RWPE2 (cell line): ENCODE data around the gene OPA1.
"Not testable (repeated sequence)": the region's sequence is repeated elsewhere in the genome, so short reads cannot be mapped to it uniquely, and the experiment has no call there.

Source experiments
- ATAC-seq: fragments of 200-7000 bp; cut with Tn5 transposase; 3 replicates; pipeline ENCODE4 v1.9.1; 2021; ENCODE audit warnings: low read depth
- DNase-seq: peaks from one replicate; pipeline ENCODE4 v3.0.0-alpha.2; 2020; ENCODE audit warnings: low spot score
- H3K27ac ChIP-seq: fragments of 450-650 bp; 2 replicates; pipeline ENCODE4 v1.5.1; 2017; ENCODE audit warnings: mild to moderate bottlenecking; ENCODE audit not compliant: poor library complexity, severe bottlenecking
- H3K27me3 ChIP-seq: fragments of 250-450 bp; sonication (Bioruptor Pico); 2 replicates; pipeline ENCODE4 v1.5.1; 2021; ENCODE audit warnings: mild to moderate bottlenecking, moderate library complexity; ENCODE audit not compliant: insufficient read depth, poor library complexity, severe bottlenecking
- H3K36me3 ChIP-seq: fragments of 250-450 bp; sonication (Bioruptor Pico); 2 replicates; pipeline ENCODE4 v1.5.1; 2020; ENCODE audit warnings: low read depth, mild to moderate bottlenecking, moderate library complexity
- H3K4me1 ChIP-seq: fragments of 250-450 bp; sonication (Bioruptor Pico); 2 replicates; pipeline ENCODE4 v1.5.1; 2021; ENCODE audit warnings: mild to moderate bottlenecking, moderate library complexity; ENCODE audit not compliant: insufficient read depth, poor library complexity, severe bottlenecking
- H3K4me3 ChIP-seq: fragments of 250-450 bp; sonication (Bioruptor Pico); 2 replicates; pipeline ENCODE4 v1.5.1; 2021; ENCODE audit warnings: mild to moderate bottlenecking, moderate library complexity; ENCODE audit not compliant: severe bottlenecking
- H3K9me3 ChIP-seq: fragments of 250-450 bp; sonication (Bioruptor Pico); 2 replicates; pipeline ENCODE4 v1.5.1; 2021; ENCODE audit warnings: mild to moderate bottlenecking, moderate library complexity; ENCODE audit not compliant: severe bottlenecking
- TF ChIP-seq, protein P1 (sequence below): fragments of 450-650 bp; IDR thresholded peaks from one replicate; pipeline ENCODE4 v1.5.1; 2017; ENCODE audit warnings: mild to moderate bottlenecking, moderate library complexity; ENCODE audit not compliant: poor library complexity, severe bottlenecking

The OPA1 gene

DNA sequence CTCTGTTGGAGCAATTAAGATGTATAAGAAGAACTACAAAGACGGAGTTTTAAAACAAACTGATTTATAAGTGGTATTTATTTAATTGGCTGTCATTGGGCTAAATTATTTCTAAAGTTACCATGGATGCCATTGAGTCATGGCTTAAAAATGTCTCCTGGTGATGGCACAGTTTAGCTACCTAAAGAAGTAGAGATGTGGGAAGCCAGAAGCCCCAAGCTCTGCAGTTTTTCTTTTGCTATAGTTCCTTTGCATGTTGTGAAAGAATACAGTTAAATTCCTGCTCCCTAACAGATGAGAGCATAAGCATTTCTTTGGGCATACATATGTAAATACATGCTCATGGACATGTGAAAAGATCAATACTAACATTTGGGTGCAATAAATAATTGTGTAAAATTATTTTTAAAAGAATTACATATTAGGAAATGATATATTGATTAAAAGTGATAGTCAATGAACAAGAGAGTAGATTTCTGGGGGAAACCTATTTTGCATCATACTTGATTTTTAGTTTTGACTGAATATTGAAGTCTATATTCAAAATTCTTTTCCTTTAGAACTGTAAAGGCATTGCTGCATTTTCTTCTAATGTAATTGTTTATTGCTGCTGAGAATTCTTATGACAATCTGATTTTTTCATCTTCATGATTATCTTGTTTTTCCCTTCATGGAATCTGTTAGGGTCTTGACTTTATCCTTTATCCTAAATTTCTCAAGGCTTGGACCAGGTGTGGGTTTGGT lies 2.1 kb downstream of the OPA1 start:
- no peaks in the 10 kb centered on the region for H3K27me3 ChIP-seq
- no peak overlapping the region for H3K4me3 ChIP-seq
- TF ChIP-seq, protein P1, sequence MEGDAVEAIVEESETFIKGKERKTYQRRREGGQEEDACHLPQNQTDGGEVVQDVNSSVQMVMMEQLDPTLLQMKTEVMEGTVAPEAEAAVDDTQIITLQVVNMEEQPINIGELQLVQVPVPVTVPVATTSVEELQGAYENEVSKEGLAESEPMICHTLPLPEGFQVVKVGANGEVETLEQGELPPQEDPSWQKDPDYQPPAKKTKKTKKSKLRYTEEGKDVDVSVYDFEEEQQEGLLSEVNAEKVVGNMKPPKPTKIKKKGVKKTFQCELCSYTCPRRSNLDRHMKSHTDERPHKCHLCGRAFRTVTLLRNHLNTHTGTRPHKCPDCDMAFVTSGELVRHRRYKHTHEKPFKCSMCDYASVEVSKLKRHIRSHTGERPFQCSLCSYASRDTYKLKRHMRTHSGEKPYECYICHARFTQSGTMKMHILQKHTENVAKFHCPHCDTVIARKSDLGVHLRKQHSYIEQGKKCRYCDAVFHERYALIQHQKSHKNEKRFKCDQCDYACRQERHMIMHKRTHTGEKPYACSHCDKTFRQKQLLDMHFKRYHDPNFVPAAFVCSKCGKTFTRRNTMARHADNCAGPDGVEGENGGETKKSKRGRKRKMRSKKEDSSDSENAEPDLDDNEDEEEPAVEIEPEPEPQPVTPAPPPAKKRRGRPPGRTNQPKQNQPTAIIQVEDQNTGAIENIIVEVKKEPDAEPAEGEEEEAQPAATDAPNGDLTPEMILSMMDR = no peak
- H3K36me3 ChIP-seq = peaks cover 23% of the 10 kb centered on the region
- H3K27ac ChIP-seq = no peak overlapping the region
- DNase-seq (no peak), ATAC-seq (no peak)
- H3K9me3 ChIP-seq = no peaks in the 10 kb centered on the region
- peaks cover 15% of the 10 kb centered on the region for H3K4me1 ChIP-seq

DNA sequence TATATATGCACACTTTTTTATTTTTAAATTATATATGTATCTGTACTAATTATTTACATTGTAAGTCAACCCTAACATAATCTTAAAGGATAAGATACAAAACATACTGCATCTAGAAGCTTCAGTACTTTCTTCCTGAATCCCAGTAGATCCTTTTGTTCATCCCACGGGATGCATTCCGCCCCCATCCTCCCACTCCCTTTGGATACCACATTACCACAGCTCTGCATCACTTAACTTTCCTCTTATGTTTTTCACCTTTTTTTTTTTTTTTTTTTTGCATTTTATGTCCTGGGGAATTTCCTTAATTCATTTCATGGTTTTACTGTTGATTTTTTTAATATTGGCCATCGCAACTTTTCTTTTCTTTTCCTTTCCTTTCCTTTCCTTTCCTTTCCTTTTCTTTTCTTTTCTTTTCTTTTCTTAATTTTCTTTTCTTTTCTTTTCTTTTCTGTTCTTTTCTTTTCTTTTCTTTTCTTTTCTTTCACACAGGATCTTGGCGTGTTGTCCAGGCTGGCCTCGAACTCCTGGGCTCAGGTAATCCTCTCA lies 3.0 kb downstream of the OPA1 start:
- Histone ChIP-seq H3K27ac (no peak overlapping the region), H3K4me3 (no peak overlapping the region), H3K9me3 (no peaks in the 10 kb centered on the region), H3K36me3 (peaks cover 23% of the 10 kb centered on the region), H3K4me1 (peaks cover 10% of the 10 kb centered on the region), H3K27me3 (no peaks in the 10 kb centered on the region)
- TF ChIP-seq, protein P1 = no peak
- DNase-seq (no peak), ATAC-seq (no peak)

DNA sequence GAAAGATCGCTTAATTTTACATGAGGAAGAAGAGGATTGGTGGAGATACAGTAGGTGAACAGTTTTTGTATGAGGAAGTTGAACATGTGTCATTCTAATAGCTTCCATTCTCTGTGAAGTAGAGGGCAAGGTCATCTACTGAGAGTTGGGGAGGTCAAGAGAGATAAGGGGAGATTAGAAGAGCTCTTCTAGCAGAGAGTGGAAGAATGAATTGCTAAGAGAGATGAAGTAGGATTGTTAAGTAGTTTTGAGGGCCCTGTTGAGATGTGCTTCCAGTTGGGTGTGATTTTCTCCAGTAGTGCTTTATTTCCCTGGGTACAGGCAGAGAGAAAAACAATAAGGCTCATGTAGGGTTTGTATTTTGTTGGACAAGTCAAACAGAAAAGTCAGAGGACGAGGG lies 5.2 kb downstream of the OPA1 start:
- ATAC-seq (no peak), DNase-seq (no peak)
- H3K4me1 ChIP-seq = peaks cover 10% of the 10 kb centered on the region
- peaks cover 23% of the 10 kb centered on the region for H3K36me3 ChIP-seq
- H3K9me3 ChIP-seq = no peaks in the 10 kb centered on the region
- TF ChIP-seq, protein P1 = no peak
- no peaks in the 10 kb centered on the region for H3K27me3 ChIP-seq
- no peak overlapping the region for H3K4me3 ChIP-seq
- H3K27ac ChIP-seq = no peak overlapping the region

DNA sequence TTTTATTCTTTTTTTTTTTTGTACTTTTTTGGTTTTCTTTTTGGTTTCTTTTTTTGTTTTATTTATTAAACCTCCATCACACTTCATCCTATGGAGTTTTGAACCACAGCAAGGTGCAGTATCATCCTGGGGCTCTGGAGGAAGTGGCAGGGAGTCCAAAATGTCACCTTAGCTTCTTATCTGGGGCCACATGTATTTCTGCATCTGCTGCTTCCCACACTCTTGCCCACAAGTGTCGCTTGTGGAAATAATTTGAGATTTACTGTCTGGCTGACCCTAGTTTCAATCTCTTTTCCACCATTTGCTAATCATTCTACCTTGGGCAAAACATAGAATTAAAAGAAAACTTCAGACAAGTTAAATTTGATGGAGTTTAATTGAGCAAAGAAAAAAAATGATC lies 6.4 kb downstream of the OPA1 start:
- no peak for DNase-seq
- peaks cover 5% of the 10 kb centered on the region for H3K4me1 ChIP-seq
- ATAC-seq = no peak
- no peaks in the 10 kb centered on the region for H3K27me3 ChIP-seq
- peaks cover 23% of the 10 kb centered on the region for H3K36me3 ChIP-seq
- H3K4me3 ChIP-seq = no peak overlapping the region
- H3K27ac ChIP-seq = no peak overlapping the region
- H3K9me3 ChIP-seq = no peaks in the 10 kb centered on the region
- TF ChIP-seq, protein P1 = no peak

DNA sequence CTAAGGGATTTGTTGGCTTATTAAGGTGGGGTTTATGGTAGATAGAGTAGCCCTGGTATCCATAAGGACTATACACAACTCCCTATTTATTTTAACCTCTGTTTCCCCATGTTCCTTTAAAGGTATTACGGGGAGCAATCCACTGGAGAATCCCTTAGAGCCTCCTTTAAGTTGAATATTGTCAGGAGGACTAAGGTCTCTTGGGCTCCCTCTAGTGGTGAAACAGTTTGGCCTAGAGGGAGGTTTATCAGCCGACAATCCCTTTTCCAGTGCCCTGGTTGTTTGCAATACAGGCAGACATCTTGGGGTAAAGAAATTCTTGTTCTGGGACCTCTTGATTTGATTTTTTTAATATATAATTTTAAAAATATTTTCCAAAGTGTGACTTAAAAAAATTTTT lies 12.9 kb downstream of the OPA1 start:
- H3K27me3 ChIP-seq = no peaks in the 10 kb centered on the region
- TF ChIP-seq, protein P1 = peak; percentile 91
- no peaks in the 10 kb centered on the region for H3K4me1 ChIP-seq
- H3K27ac ChIP-seq = no peak overlapping the region
- no peaks in the 10 kb centered on the region for H3K9me3 ChIP-seq
- no peaks in the 10 kb centered on the region for H3K36me3 ChIP-seq
- no peak for DNase-seq
- ATAC-seq = peak; percentile 79; the same call in 2 of the 3 replicates
- H3K4me3 ChIP-seq = no peak overlapping the region

DNA sequence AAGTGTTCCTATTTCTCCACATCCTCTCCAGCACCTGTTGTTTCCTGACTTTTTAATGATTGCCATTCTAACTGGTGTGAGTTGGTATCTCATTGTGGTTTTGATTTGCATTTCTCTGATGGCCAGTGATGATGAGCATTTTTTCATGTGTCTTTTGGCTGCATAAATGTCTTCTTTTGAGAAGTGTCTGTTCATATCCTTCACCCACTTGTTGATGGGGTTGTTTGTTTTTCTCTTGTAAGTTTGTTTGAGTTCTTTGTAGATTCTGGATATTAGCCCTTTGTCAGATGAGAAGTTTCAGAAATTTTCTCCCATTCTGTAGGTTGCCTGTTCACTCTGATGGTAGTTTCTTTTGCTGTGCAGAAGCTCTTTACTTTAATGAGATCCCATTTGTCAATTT lies 13.9 kb downstream of the OPA1 start:
- not testable (repeated sequence) for ATAC-seq

DNA sequence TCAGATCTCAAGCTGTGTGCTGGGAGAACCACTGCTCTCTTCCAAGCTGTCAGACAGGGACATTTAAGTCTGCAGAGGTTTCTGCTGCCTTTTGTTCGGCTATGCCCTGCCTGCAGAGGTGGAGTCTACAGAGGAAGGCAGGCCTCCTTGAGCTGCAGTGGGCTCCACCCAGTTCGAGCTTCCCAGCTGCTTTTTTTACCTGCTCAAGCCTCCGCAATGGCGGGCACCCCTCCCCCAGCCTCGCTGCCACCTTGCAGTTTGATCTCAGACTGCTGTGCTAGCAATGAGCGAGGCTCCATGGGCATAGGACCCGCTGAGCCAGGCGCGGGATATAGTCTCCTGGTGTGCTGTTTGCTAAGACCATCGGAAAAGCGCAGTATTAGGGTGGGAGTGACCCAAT lies 17.5 kb downstream of the OPA1 start:
- H3K27ac ChIP-seq, ATAC-seq, H3K4me1 ChIP-seq, H3K9me3 ChIP-seq, H3K4me3 ChIP-seq, H3K27me3 ChIP-seq, DNase-seq: not testable (repeated sequence)
- peaks cover 21% of the 10 kb centered on the region for H3K36me3 ChIP-seq

More for the DNA sequence above, 13.9 kb downstream of the OPA1 start:
- not testable (repeated sequence) for H3K9me3 ChIP-seq, H3K4me1 ChIP-seq, H3K27me3 ChIP-seq, H3K4me3 ChIP-seq, H3K36me3 ChIP-seq, H3K27ac ChIP-seq, DNase-seq
